HG03354 (cell line): ENCODE measurements around the gene SPP1.
"Not testable (repeated sequence)": the region's sequence is repeated elsewhere in the genome, so short reads cannot be mapped to it uniquely, and the experiment has no call there.

Experiments used
- ATAC-seq: cut with Tn5 transposase; IDR thresholded peaks from one replicate; pipeline ENCODE4 v1.9.1; 2021; ENCODE audit warnings: mild to moderate bottlenecking; ENCODE audit not compliant: unreplicated experiment, poor library complexity, severe bottlenecking

Gene SPP1

GRCh38 chr4:88015659-88016295 lies 40.3 kb downstream of the SPP1 start:
- ATAC-seq: no peak

GRCh38 chr4:88017516-88018297 lies 42.2 kb downstream of the SPP1 start:
- no peak for ATAC-seq

- ATAC-seq: no peak
Measured at GRCh38 chr4:88018466-88018865, 43.0 kb downstream of the SPP1 start.

- no peak for ATAC-seq
Measured at GRCh38 chr4:88021824-88022223, 46.3 kb downstream of the SPP1 start.

- no peak for ATAC-seq
Measured at GRCh38 chr4:88022289-88022688, 46.8 kb downstream of the SPP1 start.

- ATAC-seq: not testable (repeated sequence)
Measured at GRCh38 chr4:88025868-88026661, 50.6 kb downstream of the SPP1 start.

- ATAC-seq: no peak
Measured at GRCh38 chr4:88027611-88028608, 52.4 kb downstream of the SPP1 start.

- no peak for ATAC-seq
Measured at GRCh38 chr4:88028946-88029345, 53.4 kb downstream of the SPP1 start.

- no peak for ATAC-seq
Measured at GRCh38 chr4:88029556-88029955, 54.0 kb downstream of the SPP1 start.

- no peak for ATAC-seq
Measured at GRCh38 chr4:88030565-88031310, 55.2 kb downstream of the SPP1 start.
